Ishikawa (cell line): ENCODE data around the gene SMKR1.

ENCODE experiments used
- CEBPB ChIP-seq: IDR thresholded peaks from 2 replicates; pipeline ENCODE4 v1.6.1; 2012
- CREB1 ChIP-seq: IDR thresholded peaks from 2 replicates; pipeline ENCODE4 v1.6.1; 2012; ENCODE audit warnings: low read depth
- EGR1 ChIP-seq: IDR thresholded peaks from 2 replicates; pipeline ENCODE4 v1.6.1; 2012
- EP300 ChIP-seq: IDR thresholded peaks from 2 replicates; pipeline ENCODE4 v1.6.1; 2012; ENCODE audit warnings: borderline replicate concordance
- NFIC ChIP-seq: IDR thresholded peaks from 2 replicates; pipeline ENCODE4 v1.6.1; 2012
- RAD21 ChIP-seq: IDR thresholded peaks from 2 replicates; pipeline ENCODE4 v1.6.1; 2012; ENCODE audit warnings: low read depth
- TAF1 ChIP-seq: IDR thresholded peaks from 2 replicates; pipeline ENCODE4 v1.6.1; 2012; ENCODE audit warnings: low read depth, mild to moderate bottlenecking
- YY1 ChIP-seq: IDR thresholded peaks from 2 replicates; pipeline ENCODE4 v1.6.1; 2012; ENCODE audit warnings: low read depth
- TF ChIP-seq, protein P1 (sequence below): IDR thresholded peaks from 2 replicates; pipeline ENCODE4 v1.6.1; 2012; ENCODE audit warnings: low read depth, mild to moderate bottlenecking
- TF ChIP-seq, protein P2 (sequence below): IDR thresholded peaks from 2 replicates; pipeline ENCODE4 v1.6.1; 2012

DNA sequence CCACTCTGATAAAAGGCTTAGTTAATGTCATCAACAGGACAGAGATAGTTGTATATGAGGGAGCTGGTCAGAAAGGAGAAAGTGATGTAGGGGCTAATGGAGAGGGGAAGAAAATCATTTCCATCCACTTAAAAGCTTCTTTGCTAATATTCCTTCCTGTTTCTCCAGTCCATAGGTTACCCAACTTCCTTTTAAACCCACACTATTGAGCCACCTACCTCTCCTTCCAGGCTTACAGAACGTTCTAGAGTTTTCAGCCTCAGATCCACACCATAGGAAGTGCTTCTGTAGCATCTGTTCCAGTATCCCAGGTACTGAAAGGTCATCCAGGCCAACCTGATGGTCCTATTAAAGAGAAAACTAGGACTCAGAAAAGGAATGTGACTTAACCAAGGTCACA lies 39.9 kb upstream of the SMKR1 start:
- TF ChIP-seq, protein P1, sequence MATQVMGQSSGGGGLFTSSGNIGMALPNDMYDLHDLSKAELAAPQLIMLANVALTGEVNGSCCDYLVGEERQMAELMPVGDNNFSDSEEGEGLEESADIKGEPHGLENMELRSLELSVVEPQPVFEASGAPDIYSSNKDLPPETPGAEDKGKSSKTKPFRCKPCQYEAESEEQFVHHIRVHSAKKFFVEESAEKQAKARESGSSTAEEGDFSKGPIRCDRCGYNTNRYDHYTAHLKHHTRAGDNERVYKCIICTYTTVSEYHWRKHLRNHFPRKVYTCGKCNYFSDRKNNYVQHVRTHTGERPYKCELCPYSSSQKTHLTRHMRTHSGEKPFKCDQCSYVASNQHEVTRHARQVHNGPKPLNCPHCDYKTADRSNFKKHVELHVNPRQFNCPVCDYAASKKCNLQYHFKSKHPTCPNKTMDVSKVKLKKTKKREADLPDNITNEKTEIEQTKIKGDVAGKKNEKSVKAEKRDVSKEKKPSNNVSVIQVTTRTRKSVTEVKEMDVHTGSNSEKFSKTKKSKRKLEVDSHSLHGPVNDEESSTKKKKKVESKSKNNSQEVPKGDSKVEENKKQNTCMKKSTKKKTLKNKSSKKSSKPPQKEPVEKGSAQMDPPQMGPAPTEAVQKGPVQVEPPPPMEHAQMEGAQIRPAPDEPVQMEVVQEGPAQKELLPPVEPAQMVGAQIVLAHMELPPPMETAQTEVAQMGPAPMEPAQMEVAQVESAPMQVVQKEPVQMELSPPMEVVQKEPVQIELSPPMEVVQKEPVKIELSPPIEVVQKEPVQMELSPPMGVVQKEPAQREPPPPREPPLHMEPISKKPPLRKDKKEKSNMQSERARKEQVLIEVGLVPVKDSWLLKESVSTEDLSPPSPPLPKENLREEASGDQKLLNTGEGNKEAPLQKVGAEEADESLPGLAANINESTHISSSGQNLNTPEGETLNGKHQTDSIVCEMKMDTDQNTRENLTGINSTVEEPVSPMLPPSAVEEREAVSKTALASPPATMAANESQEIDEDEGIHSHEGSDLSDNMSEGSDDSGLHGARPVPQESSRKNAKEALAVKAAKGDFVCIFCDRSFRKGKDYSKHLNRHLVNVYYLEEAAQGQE = no peak
- TF ChIP-seq YY1 (no peak), TAF1 (no peak), RAD21 (no peak), CREB1 (no peak), EP300 (no peak), NFIC (no peak), CEBPB (no peak), EGR1 (no peak)
- TF ChIP-seq, protein P2, sequence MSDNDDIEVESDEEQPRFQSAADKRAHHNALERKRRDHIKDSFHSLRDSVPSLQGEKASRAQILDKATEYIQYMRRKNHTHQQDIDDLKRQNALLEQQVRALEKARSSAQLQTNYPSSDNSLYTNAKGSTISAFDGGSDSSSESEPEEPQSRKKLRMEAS = no peak
